ENCODE measurements around the gene GFY.

Gene GFY

GRCh38 chr19:49435670-49436069 lies 10.5 kb downstream of the GFY start:
- peaks cover 1% of the 10 kb centered on the region; the same call in 1 of the 2 replicates for H3K27me3 ChIP-seq (replicated peaks; ENCODE audit: control insufficient read depth, insufficient read depth, low read length)
- no peak for TF ChIP-seq CTCF (IDR thresholded peaks at IDR 0.05; ENCODE audit: insufficient read depth, low read length, poor library complexity, severe bottlenecking)
- H3K4me3 ChIP-seq (replicated peaks; ENCODE audit: low read depth, low read length): no peak overlapping the region
- DNase-seq (ENCODE audit: extremely low read depth, insufficient read length): no peak
- no peaks in the 10 kb centered on the region for H3K36me3 ChIP-seq (ENCODE audit: control insufficient read depth, insufficient read depth, low read length)

- Histone ChIP-seq H3K4me3 (replicated peaks; ENCODE audit: low read depth, low read length) (no peak overlapping the region), H3K27me3 (replicated peaks; ENCODE audit: control insufficient read depth, insufficient read depth, low read length) (peaks cover 3% of the 10 kb centered on the region; the same call in 1 of the 2 replicates), H3K36me3 (ENCODE audit: control insufficient read depth, insufficient read depth, low read length) (no peaks in the 10 kb centered on the region)
- TF ChIP-seq CTCF (IDR thresholded peaks at IDR 0.05; ENCODE audit: insufficient read depth, low read length, poor library complexity, severe bottlenecking): no peak
- DNase-seq (ENCODE audit: extremely low read depth, insufficient read length): peak; percentile 72
Measured at GRCh38 chr19:49436381-49437017, 11.3 kb downstream of the GFY start.

GRCh38 chr19:49437231-49437630 lies 12.0 kb downstream of the GFY start:
- Histone ChIP-seq H3K4me3 (replicated peaks; ENCODE audit: low read depth, low read length) (no peak overlapping the region), H3K27me3 (replicated peaks; ENCODE audit: control insufficient read depth, insufficient read depth, low read length) (peaks cover 3% of the 10 kb centered on the region; the same call in 1 of the 2 replicates), H3K36me3 (ENCODE audit: control insufficient read depth, insufficient read depth, low read length) (no peaks in the 10 kb centered on the region)
- no peak for DNase-seq (ENCODE audit: extremely low read depth, insufficient read length)
- no peak for TF ChIP-seq CTCF (IDR thresholded peaks at IDR 0.05; ENCODE audit: insufficient read depth, low read length, poor library complexity, severe bottlenecking)

GRCh38 chr19:49438261-49438660 lies 13.1 kb downstream of the GFY start:
- H3K27me3 ChIP-seq (replicated peaks; ENCODE audit: control insufficient read depth, insufficient read depth, low read length): peaks cover 3% of the 10 kb centered on the region; the same call in 1 of the 2 replicates
- DNase-seq (ENCODE audit: extremely low read depth, insufficient read length): no peak
- H3K4me3 ChIP-seq (replicated peaks; ENCODE audit: low read depth, low read length): no peak overlapping the region
- no peak for TF ChIP-seq CTCF (IDR thresholded peaks at IDR 0.05; ENCODE audit: insufficient read depth, low read length, poor library complexity, severe bottlenecking)
- H3K36me3 ChIP-seq (ENCODE audit: control insufficient read depth, insufficient read depth, low read length): no peaks in the 10 kb centered on the region

- peaks cover 3% of the 10 kb centered on the region; the same call in 1 of the 2 replicates for H3K27me3 ChIP-seq (replicated peaks; ENCODE audit: control insufficient read depth, insufficient read depth, low read length)
- no peak for DNase-seq (ENCODE audit: extremely low read depth, insufficient read length)
- H3K4me3 ChIP-seq (replicated peaks; ENCODE audit: low read depth, low read length): no peak overlapping the region
- no peak for TF ChIP-seq CTCF (IDR thresholded peaks at IDR 0.05; ENCODE audit: insufficient read depth, low read length, poor library complexity, severe bottlenecking)
- H3K36me3 ChIP-seq (ENCODE audit: control insufficient read depth, insufficient read depth, low read length): no peaks in the 10 kb centered on the region
Measured at GRCh38 chr19:49439836-49440235, 14.6 kb downstream of the GFY start.
